HG02840 (cell line): ENCODE data around the gene GOLGA1.
"Not testable (repeated sequence)": the region's sequence is repeated elsewhere in the genome, so short reads cannot be mapped to it uniquely, and the experiment has no call there.

Experiments
- ATAC-seq: cut with Tn5 transposase; IDR thresholded peaks from one replicate; pipeline ENCODE4 v1.9.1; 2021; ENCODE audit warnings: mild to moderate bottlenecking, moderate library complexity, moderate number of reproducible peaks; ENCODE audit not compliant: unreplicated experiment, low FRiP score

GOLGA1 gene

GRCh38 chr9:124940894-124941678, at the start of gene GOLGA1:
TSS of gene GOLGA1 (minus strand) at chr9:124941083. CDS start at chr9:124938711, 2,372 bp downstream.
- peak; percentile 83 for ATAC-seq

- ATAC-seq: no peak
Observed at GRCh38 chr9:124983698-124984097, 42.8 kb upstream of the GOLGA1 start.

- no peak for ATAC-seq
Observed at GRCh38 chr9:124980431-124980830, 39.5 kb upstream of the GOLGA1 start.

- no peak for ATAC-seq
Observed at GRCh38 chr9:124975131-124975530, 34.2 kb upstream of the GOLGA1 start.

GRCh38 chr9:124973807-124974206, 32.9 kb upstream of the GOLGA1 start:
- no peak for ATAC-seq

GRCh38 chr9:124972241-124972770, 31.4 kb upstream of the GOLGA1 start:
- ATAC-seq: no peak

GRCh38 chr9:124969401-124969800, 28.5 kb upstream of the GOLGA1 start:
- ATAC-seq: no peak

GRCh38 chr9:124968238-124968637, 27.4 kb upstream of the GOLGA1 start:
- ATAC-seq: no peak

GRCh38 chr9:124965775-124966568, 25.1 kb upstream of the GOLGA1 start:
- ATAC-seq: not testable (repeated sequence)

- no peak for ATAC-seq
Observed at GRCh38 chr9:124964604-124965003, 23.7 kb upstream of the GOLGA1 start.

- no peak for ATAC-seq
Observed at GRCh38 chr9:124964056-124964455, 23.2 kb upstream of the GOLGA1 start.

- ATAC-seq: no peak
Observed at GRCh38 chr9:124960409-124960752, 19.5 kb upstream of the GOLGA1 start.

- ATAC-seq: not testable (repeated sequence)
Observed at GRCh38 chr9:124959671-124960408, 19.0 kb upstream of the GOLGA1 start.

GRCh38 chr9:124954255-124954654, 13.4 kb upstream of the GOLGA1 start:
- ATAC-seq: no peak

- no peak for ATAC-seq
Observed at GRCh38 chr9:124950050-124950718, 9.3 kb upstream of the GOLGA1 start.

- ATAC-seq: no peak
Observed at GRCh38 chr9:124949387-124949786, 8.5 kb upstream of the GOLGA1 start.

GRCh38 chr9:124947727-124948391, 7.0 kb upstream of the GOLGA1 start:
- no peak for ATAC-seq

- ATAC-seq: no peak
Observed at GRCh38 chr9:124946167-124946566, 5.3 kb upstream of the GOLGA1 start.

- ATAC-seq: peak; percentile 28
Observed at GRCh38 chr9:124941679-124942561, 1.0 kb upstream of the GOLGA1 start.
